GM12878 (cell line): Measurements from ENCODE around the gene ALOX12B. TPM values are rescaled to one million over a fixed set of nuclear protein-coding genes. Genes with fewer than 3 reads are reported as not detected.

Source experiments
- ATAC-seq: fragments of 200-7000 bp; cut with Tn5 transposase; 3 replicates; pipeline ENCODE4 v1.9.1; 2020; ENCODE audit warnings: mild to moderate bottlenecking, moderate library complexity
- BruUV-seq: library from RNA; stranded (reverse); fragments of 400-500 nt; replicated peaks from 2 replicates; lab custom pipeline; 2021; lab: Mats Ljungman, UMichigan
- CTCF ChIA-PET: fragments of 300-600 bp; sonication (Branson Sonifier 250); formaldehyde crosslinking; extraction: SDS; loops from one replicate; lab custom pipeline; 2021; ENCODE audit warnings: inconsistent platforms; lab: Yijun Ruan, JAX
- POLR2A ChIA-PET: fragments of 350-600 bp; formaldehyde crosslinking; extraction: SDS; loops from one replicate; lab custom pipeline; 2021; ENCODE audit warnings: inconsistent platforms; lab: Charles Lee
- RAD21 ChIA-PET: fragments of 300-600 bp; sonication (Branson Sonifier 250); formaldehyde crosslinking; loops from one replicate; lab custom pipeline; 2023; ENCODE audit warnings: antibody characterized with exemption; ENCODE audit not compliant: unreplicated experiment; lab: Charles Lee
- SMC1A ChIA-PET: fragments of 300-600 bp; sonication (Branson Sonifier 250); formaldehyde crosslinking; loops from one replicate; lab custom pipeline; 2023; ENCODE audit not compliant: unreplicated experiment, uncharacterized antibody; lab: Charles Lee
- DNase-seq: peaks from one replicate; pipeline ENCODE4 v3.0.0-alpha.2; 2011; ENCODE audit warnings: low read depth, low spot score
- FAIRE-seq: peaks from 3 replicates; lab custom pipeline; 2011; peaks lifted over from hg19 to GRCh38; lab: Jason Lieb, UNC
- H2AFZ ChIP-seq: 2 replicates; pipeline ENCODE4 v1.6.0; 2011; ENCODE audit warnings: low read depth, low read length, control low read depth; ENCODE audit not compliant: control insufficient read depth
- H3K27ac ChIP-seq: 2 replicates; pipeline ENCODE4 v1.5.1; 2011; ENCODE audit warnings: control low read depth; ENCODE audit not compliant: control insufficient read depth, insufficient read depth
- H3K27me3 ChIP-seq, 2 experiments: replicated peaks in 1 of 2; 2 replicates each; pipeline versions ENCODE4 v1.6.0 to v1.6.1; 2011; ENCODE audit warnings: low read length in 1 of 2; ENCODE audit not compliant: control insufficient read depth in 2 of 2, insufficient read depth in 2 of 2
- H3K36me3 ChIP-seq, 2 experiments: 2 replicates each; pipeline ENCODE4 v1.5.1; 2011; ENCODE audit warnings: low read length in 1 of 2; ENCODE audit not compliant: control insufficient read depth in 2 of 2, insufficient read depth in 2 of 2
- H3K4me1 ChIP-seq: 2 replicates; pipeline ENCODE4 v1.6.1; 2011; ENCODE audit warnings: mild to moderate bottlenecking, low read length, moderate library complexity, mixed read lengths; ENCODE audit not compliant: control insufficient read depth, insufficient read depth
- H3K4me2 ChIP-seq: 2 replicates; pipeline ENCODE4 v1.6.0; 2011; ENCODE audit warnings: control low read depth; ENCODE audit not compliant: control insufficient read depth, insufficient read depth
- H3K4me3 ChIP-seq: fragments of 200-600 bp; sonication (generic); 2 replicates; pipeline ENCODE4 v1.5.1; 2016
- H3K79me2 ChIP-seq: 2 replicates; pipeline ENCODE4 v1.6.0; 2011; ENCODE audit warnings: low read length; ENCODE audit not compliant: control insufficient read depth, insufficient read depth
- H3K9ac ChIP-seq: 2 replicates; pipeline ENCODE4 v1.8.0; 2011; ENCODE audit warnings: low read length, control low read depth, mixed read lengths; ENCODE audit not compliant: control insufficient read depth, insufficient read depth
- H3K9me3 ChIP-seq: replicated peaks from 3 replicates; pipeline ENCODE4 v1.5.1; 2011; ENCODE audit warnings: mild to moderate bottlenecking, low read length; ENCODE audit not compliant: control insufficient read depth, insufficient read depth
- H4K20me1 ChIP-seq: 2 replicates; pipeline ENCODE4 v1.6.0; 2011; ENCODE audit not compliant: control insufficient read depth, insufficient read depth
- ASH2L ChIP-seq: fragments of 300-600, 200-600 bp; sonication (generic); IDR thresholded peaks from 2 replicates; pipeline ENCODE4 v1.6.1; 2017; ENCODE audit warnings: low read depth, mild to moderate bottlenecking, borderline replicate concordance
- BRCA1 ChIP-seq: IDR thresholded peaks from 2 replicates; pipeline ENCODE4 v1.6.1; 2011; ENCODE audit warnings: low read depth, low read length, improper control_type of control experiment
- ETV6 ChIP-seq, 2 experiments: fragments of 450-650 bp in 1 of 2; IDR thresholded peaks in 1 of 2; conservative IDR thresholded peaks in 1 of 2; 2 replicates each; pipeline ENCODE4 v1.6.1; 2014; ENCODE audit warnings: antibody characterized with exemption in 1 of 2, borderline replicate concordance in 1 of 2, low read depth in 1 of 2, mild to moderate bottlenecking in 1 of 2, moderate library complexity in 1 of 2
- HCFC1 ChIP-seq: fragments of 150-350 bp; IDR thresholded peaks from 2 replicates; pipeline ENCODE4 v1.6.1; 2014; ENCODE audit warnings: low read length
- HDGF ChIP-seq: fragments of 450-650 bp; IDR thresholded peaks from 2 replicates; pipeline ENCODE4 v1.6.1; 2016; ENCODE audit warnings: antibody characterized with exemption
- IKZF2 ChIP-seq, 2 experiments: fragments of 450-650 bp; IDR thresholded peaks; 2 replicates each; pipeline ENCODE4 v1.6.1; 2017; ENCODE audit warnings: mild to moderate bottlenecking in 2 of 2, moderate library complexity in 2 of 2
- NR2C1 ChIP-seq: fragments of 450-650 bp; IDR thresholded peaks from 2 replicates; pipeline ENCODE4 v1.6.1; 2017; ENCODE audit warnings: antibody characterized with exemption, mild to moderate bottlenecking, moderate library complexity
- TBL1XR1 ChIP-seq: IDR thresholded peaks from 2 replicates; pipeline ENCODE4 v1.6.1; 2012; ENCODE audit warnings: low read depth, low read length, improper control_type of control experiment
- YY1 ChIP-seq: IDR thresholded peaks from 2 replicates; pipeline ENCODE4 v1.6.1; 2011; ENCODE audit warnings: low read depth, mild to moderate bottlenecking, low read length
- ZBED1 ChIP-seq: IDR thresholded peaks from 2 replicates; pipeline ENCODE4 v1.6.1; 2016; ENCODE audit warnings: borderline replicate concordance
- ZSCAN29 ChIP-seq: fragments of 450-650 bp; IDR thresholded peaks from 2 replicates; pipeline ENCODE4 v1.6.1; 2017; ENCODE audit warnings: mild to moderate bottlenecking, moderate library complexity
- WGBS: methylation state at CpG from one replicate; pipeline ENCODE4 v1.1.6; 2016; ENCODE audit warnings: low lambda C conversion rate; ENCODE audit not compliant: insufficient replicate concordance, insufficient coverage; ENCODE audit errors: missing lambda C conversion rate; 5-methylcytosine and 5-hydroxymethylcytosine counted together
- in situ Hi-C: fragments of 300-500 bp; cut with MboI; formaldehyde crosslinking; loops from 9 replicates; pipeline ENCODE4 v1.14.3; 2018; ENCODE audit warnings: mixed read lengths
- intact Hi-C: fragments of 100-400 bp; cut with micrococcal nuclease; formaldehyde crosslinking; loops from one replicate; pipeline ENCODE4 v1.14.2; 2022; ENCODE audit not compliant: unreplicated experiment
- polyA plus RNA-seq, 11 experiments: library from polyadenylated mRNA; depleted of rRNA in 4 of 11; unstranded in 6 of 11; stranded (reverse) in 5 of 11; fragments of >200 nt; fragmentation: Nextera tagmentation in 4 of 11; fragmentation: Illumina TruSeq in 1 of 11; extraction: Ambion mirVana in 4 of 11; extraction: Trizol in 1 of 11; gene quantifications; 1 replicate in 1 of 11; 2 replicates in 10 of 11; pipeline versions ENCODE4 v1.2.1 to v1.2.3, GENCODE V29; 2011 to 2016; ENCODE audit warnings: inconsistent platforms in 2 of 11, missing spikeins in 2 of 11, low read depth in 1 of 11
- total RNA-seq, 4 experiments: library from RNA; depleted of rRNA in 3 of 4; stranded (reverse); fragments of >200 nt in 3 of 4; fragmentation: Illumina TruSeq in 1 of 4; extraction: Trizol in 1 of 4; gene quantifications; 2 replicates each; pipeline versions ENCODE4 v1.2.1 to v1.2.3, GENCODE V29; 2013 to 2021
- TF ChIP-seq, protein P1 (sequence below): fragments of 150-350 bp; IDR thresholded peaks from 2 replicates; pipeline ENCODE4 v1.6.1; 2016; ENCODE audit warnings: low read depth, low read length
- TF ChIP-seq, protein P2 (sequence below): fragments of 450-650 bp; IDR thresholded peaks from 2 replicates; pipeline ENCODE4 v1.6.1; 2016; ENCODE audit warnings: mild to moderate bottlenecking, moderate library complexity, borderline replicate concordance
- TF ChIP-seq, protein P3 (sequence below): IDR thresholded peaks from 2 replicates; pipeline ENCODE4 v1.6.1; 2012; ENCODE audit warnings: low read depth, low read length, improper control_type of control experiment

Gene ALOX12B
- total and polyA plus RNA-seq, 10 of the 15 experiments (the other 5 are each of a cell fraction or from before 2014, with no cell fraction given), result 0.17 to 0.54 TPM; not detected in 8

DNA sequence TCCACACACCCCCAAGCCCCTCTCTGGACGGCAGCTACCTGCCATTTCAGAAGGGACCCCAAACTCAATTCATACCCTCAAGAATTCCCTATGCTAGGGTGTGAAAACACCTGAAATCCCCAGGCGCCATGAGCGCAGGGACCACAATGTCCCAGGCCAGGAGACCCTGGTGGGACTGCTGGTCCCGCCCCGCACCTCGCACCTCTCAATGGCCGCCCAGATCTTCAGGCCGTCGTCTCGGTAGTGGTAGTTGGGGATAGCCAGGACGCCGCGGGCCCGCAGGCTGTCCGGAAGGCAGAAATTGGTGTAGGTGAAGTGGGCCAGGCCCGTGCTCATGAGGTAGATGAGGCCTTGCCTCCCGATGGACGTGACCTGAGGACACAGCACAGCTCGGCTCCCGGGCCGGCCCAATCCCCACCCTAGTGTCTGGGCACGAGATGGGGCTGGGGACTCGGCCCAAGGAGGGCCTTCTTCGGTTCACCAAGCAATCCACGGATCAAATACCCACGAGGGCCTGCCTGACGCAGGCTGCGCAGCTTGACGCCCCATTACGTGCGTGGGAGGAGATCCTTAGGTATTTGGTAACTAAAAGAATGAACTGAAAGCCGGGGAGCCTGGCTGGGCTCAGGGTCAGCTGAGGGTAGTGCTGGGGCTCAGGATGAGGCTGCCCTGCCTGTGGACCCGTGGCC is 21.6 kb upstream of the ALOX12B start:
- CTCF ChIA-PET, result interaction anchor here (1.0 to 14.3 kb wide), 15 partner anchors 9 to 91 kb away, joined by 3 to 189 read pairs (median 13); partner anchors contain the start of genes ALOX12B and ALOXE3
- no peak for FAIRE-seq
- Histone ChIP-seq H4K20me1 (no peaks in the 10 kb centered on the region), H3K4me2 (no peak overlapping the region), H3K79me2 (no peaks in the 10 kb centered on the region), H3K9ac (no peak overlapping the region), H2AFZ (no peak overlapping the region), H3K36me3 (no peaks in the 10 kb centered on the region), H3K27ac (no peak overlapping the region), H3K27me3 (no peaks in the 10 kb centered on the region; a peak in 2 of 4 replicates), H3K9me3 (no peaks in the 10 kb centered on the region), H3K4me3 (no peak overlapping the region), H3K4me1 (peaks cover 4% of the 10 kb centered on the region)
- RAD21 ChIA-PET, result interaction anchor here (1.6 to 2.4 kb wide), 4 partner anchors 10 to 35 kb away, joined by 4 to 11 read pairs (median 9); partner anchors contain the start of gene ALOXE3
- ATAC-seq, result no peak
- BruUV-seq, result no TSS peak
- POLR2A ChIA-PET, result no interaction called here
- TF ChIP-seq HCFC1, result no peak
- no peak for TF ChIP-seq IKZF2 (IDR thresholded peaks at IDR 0.05)
- TF ChIP-seq, protein P1, sequence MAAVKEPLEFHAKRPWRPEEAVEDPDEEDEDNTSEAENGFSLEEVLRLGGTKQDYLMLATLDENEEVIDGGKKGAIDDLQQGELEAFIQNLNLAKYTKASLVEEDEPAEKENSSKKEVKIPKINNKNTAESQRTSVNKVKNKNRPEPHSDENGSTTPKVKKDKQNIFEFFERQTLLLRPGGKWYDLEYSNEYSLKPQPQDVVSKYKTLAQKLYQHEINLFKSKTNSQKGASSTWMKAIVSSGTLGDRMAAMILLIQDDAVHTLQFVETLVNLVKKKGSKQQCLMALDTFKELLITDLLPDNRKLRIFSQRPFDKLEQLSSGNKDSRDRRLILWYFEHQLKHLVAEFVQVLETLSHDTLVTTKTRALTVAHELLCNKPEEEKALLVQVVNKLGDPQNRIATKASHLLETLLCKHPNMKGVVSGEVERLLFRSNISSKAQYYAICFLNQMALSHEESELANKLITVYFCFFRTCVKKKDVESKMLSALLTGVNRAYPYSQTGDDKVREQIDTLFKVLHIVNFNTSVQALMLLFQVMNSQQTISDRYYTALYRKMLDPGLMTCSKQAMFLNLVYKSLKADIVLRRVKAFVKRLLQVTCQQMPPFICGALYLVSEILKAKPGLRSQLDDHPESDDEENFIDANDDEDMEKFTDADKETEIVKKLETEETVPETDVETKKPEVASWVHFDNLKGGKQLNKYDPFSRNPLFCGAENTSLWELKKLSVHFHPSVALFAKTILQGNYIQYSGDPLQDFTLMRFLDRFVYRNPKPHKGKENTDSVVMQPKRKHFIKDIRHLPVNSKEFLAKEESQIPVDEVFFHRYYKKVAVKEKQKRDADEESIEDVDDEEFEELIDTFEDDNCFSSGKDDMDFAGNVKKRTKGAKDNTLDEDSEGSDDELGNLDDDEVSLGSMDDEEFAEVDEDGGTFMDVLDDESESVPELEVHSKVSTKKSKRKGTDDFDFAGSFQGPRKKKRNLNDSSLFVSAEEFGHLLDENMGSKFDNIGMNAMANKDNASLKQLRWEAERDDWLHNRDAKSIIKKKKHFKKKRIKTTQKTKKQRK, result no peak
- TF ChIP-seq YY1, result no peak
- no peak for TF ChIP-seq ZBED1
- no peak for TF ChIP-seq NR2C1
- TF ChIP-seq, protein P2, sequence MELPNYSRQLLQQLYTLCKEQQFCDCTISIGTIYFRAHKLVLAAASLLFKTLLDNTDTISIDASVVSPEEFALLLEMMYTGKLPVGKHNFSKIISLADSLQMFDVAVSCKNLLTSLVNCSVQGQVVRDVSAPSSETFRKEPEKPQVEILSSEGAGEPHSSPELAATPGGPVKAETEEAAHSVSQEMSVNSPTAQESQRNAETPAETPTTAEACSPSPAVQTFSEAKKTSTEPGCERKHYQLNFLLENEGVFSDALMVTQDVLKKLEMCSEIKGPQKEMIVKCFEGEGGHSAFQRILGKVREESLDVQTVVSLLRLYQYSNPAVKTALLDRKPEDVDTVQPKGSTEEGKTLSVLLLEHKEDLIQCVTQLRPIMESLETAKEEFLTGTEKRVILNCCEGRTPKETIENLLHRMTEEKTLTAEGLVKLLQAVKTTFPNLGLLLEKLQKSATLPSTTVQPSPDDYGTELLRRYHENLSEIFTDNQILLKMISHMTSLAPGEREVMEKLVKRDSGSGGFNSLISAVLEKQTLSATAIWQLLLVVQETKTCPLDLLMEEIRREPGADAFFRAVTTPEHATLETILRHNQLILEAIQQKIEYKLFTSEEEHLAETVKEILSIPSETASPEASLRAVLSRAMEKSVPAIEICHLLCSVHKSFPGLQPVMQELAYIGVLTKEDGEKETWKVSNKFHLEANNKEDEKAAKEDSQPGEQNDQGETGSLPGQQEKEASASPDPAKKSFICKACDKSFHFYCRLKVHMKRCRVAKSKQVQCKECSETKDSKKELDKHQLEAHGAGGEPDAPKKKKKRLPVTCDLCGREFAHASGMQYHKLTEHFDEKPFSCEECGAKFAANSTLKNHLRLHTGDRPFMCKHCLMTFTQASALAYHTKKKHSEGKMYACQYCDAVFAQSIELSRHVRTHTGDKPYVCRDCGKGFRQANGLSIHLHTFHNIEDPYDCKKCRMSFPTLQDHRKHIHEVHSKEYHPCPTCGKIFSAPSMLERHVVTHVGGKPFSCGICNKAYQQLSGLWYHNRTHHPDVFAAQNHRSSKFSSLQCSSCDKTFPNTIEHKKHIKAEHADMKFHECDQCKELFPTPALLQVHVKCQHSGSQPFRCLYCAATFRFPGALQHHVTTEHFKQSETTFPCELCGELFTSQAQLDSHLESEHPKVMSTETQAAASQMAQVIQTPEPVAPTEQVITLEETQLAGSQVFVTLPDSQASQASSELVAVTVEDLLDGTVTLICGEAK, result no peak
- TF ChIP-seq, protein P3, sequence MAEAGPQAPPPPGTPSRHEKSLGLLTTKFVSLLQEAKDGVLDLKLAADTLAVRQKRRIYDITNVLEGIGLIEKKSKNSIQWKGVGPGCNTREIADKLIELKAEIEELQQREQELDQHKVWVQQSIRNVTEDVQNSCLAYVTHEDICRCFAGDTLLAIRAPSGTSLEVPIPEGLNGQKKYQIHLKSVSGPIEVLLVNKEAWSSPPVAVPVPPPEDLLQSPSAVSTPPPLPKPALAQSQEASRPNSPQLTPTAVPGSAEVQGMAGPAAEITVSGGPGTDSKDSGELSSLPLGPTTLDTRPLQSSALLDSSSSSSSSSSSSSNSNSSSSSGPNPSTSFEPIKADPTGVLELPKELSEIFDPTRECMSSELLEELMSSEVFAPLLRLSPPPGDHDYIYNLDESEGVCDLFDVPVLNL, result no peak
- no peak for TF ChIP-seq ZSCAN29
- TF ChIP-seq HDGF, result no peak
- no peak for TF ChIP-seq TBL1XR1
- no peak for TF ChIP-seq BRCA1
- TF ChIP-seq ASH2L, result no peak
- no peak for TF ChIP-seq ETV6 (conservative IDR thresholded peaks at IDR 0.05 in 1 of 2, IDR thresholded peaks at IDR 0.05 in 1 of 2; ENCODE audit: borderline replicate concordance in 1 of 2, low read depth in 1 of 2)
- 68% methylated on average over 31 of the region's 33 CpGs for WGBS
- intact Hi-C loops (no loop called here), in situ Hi-C loops (no loop called here)
- DNase-seq, result no peak
- SMC1A ChIA-PET, result interaction anchor here (1.2 to 1.9 kb wide), 3 partner anchors 18 to 51 kb away, joined by 4 to 8 read pairs (median 5); no protein-coding TSS in a partner anchor
